OCI-LY1 (cell line): Measurements from ENCODE around the gene MTERF4.

Source experiments
- EZH2 ChIP-seq: fragments of 200-600 bp; sonication (generic), shearing (Covaris generic); IDR thresholded peaks from 2 replicates; pipeline ENCODE4 v1.8.0; 2017; ENCODE audit warnings: borderline replicate concordance, mixed run types, mild to moderate bottlenecking, antibody characterized with exemption, low read length, moderate library complexity, mixed read lengths
- TF ChIP-seq, protein P1 (sequence below): fragments of 200-600 bp; sonication (generic), shearing (Covaris generic); IDR thresholded peaks from 2 replicates; pipeline ENCODE4 v1.5.1; 2017; ENCODE audit warnings: mild to moderate bottlenecking, antibody characterized with exemption, low read length, moderate library complexity, mixed read lengths

DNA sequence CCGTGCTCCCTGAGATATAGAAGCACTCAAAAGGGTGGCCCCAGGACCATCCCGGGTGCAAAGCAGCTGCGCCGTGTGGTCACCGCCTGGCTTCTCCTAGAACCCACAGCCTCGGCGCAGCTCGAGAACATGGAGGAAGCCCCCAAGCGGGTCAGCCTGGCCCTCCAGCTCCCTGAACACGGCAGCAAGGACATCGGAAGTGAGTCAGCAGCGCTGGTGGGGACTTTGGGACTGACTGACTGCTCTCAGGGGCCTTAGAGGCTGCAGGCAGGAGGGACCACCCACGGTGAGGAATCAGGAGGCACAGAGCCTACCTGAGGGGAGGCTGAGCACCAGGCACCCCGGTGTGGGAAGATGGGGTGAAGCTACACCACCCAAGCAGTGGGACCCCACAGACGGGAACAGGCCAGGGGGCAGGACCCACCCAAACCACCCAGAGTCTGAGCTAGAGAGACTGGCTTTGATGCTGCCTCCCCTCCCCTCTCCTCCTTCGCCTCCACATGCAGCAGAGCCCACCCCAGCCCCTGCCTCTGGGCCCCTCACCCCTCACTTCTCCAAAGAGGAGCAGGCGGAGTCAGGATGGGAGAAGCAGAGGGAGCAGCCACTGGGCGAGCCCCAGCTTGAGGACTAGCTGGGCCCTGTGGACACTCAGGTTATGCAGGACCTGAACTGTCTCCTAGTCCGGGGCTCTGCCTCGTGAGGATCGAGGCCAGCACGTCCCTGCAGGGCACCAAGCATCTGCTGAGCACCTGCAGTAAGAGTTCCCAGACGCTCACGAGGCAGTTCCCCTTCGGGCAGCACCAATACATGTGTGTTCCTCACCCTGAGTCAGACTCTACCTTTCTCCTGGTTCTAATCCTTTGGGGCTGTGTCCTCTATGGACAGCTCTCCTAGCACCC lies 28.7 kb downstream of the MTERF4 start:
- TF ChIP-seq, protein P1, sequence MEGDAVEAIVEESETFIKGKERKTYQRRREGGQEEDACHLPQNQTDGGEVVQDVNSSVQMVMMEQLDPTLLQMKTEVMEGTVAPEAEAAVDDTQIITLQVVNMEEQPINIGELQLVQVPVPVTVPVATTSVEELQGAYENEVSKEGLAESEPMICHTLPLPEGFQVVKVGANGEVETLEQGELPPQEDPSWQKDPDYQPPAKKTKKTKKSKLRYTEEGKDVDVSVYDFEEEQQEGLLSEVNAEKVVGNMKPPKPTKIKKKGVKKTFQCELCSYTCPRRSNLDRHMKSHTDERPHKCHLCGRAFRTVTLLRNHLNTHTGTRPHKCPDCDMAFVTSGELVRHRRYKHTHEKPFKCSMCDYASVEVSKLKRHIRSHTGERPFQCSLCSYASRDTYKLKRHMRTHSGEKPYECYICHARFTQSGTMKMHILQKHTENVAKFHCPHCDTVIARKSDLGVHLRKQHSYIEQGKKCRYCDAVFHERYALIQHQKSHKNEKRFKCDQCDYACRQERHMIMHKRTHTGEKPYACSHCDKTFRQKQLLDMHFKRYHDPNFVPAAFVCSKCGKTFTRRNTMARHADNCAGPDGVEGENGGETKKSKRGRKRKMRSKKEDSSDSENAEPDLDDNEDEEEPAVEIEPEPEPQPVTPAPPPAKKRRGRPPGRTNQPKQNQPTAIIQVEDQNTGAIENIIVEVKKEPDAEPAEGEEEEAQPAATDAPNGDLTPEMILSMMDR: no peak
- TF ChIP-seq EZH2: no peak
